Prostate gland (tissue), 2 donors: Measurements from ENCODE around the gene TOMM70.

ENCODE experiments used
- POLR2A ChIP-seq: fragments of 450-650 bp; IDR thresholded peaks from one replicate; pipeline ENCODE4 v1.6.1; 2016; ENCODE audit warnings: antibody characterized with exemption, mild to moderate bottlenecking
- POLR2AphosphoS5 ChIP-seq: sonication (generic); formaldehyde crosslinking; IDR thresholded peaks from one replicate; pipeline ENCODE4 v1.6.1; 2017; ENCODE audit warnings: antibody characterized with exemption
- TF ChIP-seq, protein P1 (sequence below), 4 experiments: fragments of 200-600 bp in 2 of 4; fragments of 450-650 bp in 2 of 4; sonication (generic) in 2 of 4; IDR thresholded peaks; 1 replicate in 3 of 4; 2 replicates in 1 of 4; pipeline ENCODE4 v1.5.1; 2016 to 2019; ENCODE audit warnings: antibody characterized with exemption in 4 of 4, mild to moderate bottlenecking in 2 of 4, moderate library complexity in 2 of 4

- TF ChIP-seq, protein P1, sequence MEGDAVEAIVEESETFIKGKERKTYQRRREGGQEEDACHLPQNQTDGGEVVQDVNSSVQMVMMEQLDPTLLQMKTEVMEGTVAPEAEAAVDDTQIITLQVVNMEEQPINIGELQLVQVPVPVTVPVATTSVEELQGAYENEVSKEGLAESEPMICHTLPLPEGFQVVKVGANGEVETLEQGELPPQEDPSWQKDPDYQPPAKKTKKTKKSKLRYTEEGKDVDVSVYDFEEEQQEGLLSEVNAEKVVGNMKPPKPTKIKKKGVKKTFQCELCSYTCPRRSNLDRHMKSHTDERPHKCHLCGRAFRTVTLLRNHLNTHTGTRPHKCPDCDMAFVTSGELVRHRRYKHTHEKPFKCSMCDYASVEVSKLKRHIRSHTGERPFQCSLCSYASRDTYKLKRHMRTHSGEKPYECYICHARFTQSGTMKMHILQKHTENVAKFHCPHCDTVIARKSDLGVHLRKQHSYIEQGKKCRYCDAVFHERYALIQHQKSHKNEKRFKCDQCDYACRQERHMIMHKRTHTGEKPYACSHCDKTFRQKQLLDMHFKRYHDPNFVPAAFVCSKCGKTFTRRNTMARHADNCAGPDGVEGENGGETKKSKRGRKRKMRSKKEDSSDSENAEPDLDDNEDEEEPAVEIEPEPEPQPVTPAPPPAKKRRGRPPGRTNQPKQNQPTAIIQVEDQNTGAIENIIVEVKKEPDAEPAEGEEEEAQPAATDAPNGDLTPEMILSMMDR (IDR thresholded peaks at IDR 0.05) = no peak
- TF ChIP-seq POLR2AphosphoS5 (no peak), POLR2A (no peak)
These were observed 23.4 kb upstream of the TOMM70 start for GRCh38 chr3:100424261-100424660.
